Effector CD8-positive, alpha-beta T cell (primary cell): Measurements from ENCODE around the gene FLT1.

Source experiments
- DNase-seq: peaks from one replicate; lab custom pipeline; 2025; lab: John Stamatoyannopoulos, UW

The FLT1 gene

DNA sequence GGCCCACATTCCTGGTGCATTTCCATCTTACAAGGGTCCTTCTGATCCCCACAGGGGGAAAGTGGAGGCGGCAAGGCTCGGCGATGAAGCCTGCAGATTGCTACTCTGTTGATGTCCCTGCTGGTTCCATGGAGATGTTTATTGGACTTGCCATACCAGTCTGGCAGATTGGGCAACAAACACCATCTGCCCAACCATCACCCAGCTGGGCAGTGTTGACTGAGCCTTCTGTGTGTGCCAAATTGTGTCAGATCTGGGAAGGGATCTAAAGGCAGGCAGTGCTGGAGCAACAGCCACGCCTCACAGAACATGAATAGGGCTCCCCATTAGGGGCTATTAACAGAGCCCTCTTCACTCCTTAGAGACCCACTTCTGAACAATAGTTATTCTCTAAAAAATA, 35.0 kb downstream of the FLT1 start:
- DNase-seq, result no peak

DNA sequence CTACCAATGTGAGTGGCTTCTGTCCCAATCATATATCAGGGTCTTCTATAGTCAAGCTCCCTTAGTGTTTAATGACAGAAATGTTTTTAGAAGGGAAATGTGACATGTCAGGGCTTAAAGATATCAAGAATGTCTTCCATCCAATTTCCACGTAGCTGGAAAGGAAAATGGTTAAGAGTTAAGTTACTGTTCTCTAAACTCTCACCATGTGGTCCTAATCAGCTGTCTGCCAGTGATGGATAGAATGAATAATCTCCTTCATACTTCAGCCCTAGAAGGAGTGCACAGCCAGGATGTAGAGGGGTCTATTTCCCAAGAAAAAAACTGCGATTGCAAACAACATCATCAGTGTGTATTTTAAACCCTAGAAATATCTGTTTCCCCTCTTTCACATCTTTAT, 36.3 kb downstream of the FLT1 start:
- DNase-seq, result no peak

DNA sequence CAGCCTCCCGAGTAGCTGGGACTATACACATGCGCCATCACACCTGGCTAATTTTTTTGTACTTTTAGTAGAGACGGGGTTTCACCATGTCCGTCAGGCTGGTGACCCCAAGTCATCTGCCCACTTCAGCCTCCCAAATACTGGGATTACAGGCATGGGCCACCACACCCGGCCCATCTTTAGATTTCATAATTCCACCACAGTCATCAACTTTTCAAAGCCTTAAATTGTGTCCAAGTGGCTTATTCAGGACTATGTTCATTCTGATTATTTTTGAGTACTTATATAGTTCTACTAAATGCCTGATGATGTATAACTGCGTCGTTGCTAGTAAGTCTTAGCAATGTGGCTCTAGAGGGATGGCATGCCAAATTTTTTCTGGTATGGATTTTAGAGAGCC, 36.9 kb downstream of the FLT1 start:
- no peak for DNase-seq

- no peak for DNase-seq
Measured at GRCh38 chr13:28457521-28457920, 37.4 kb downstream of the FLT1 start.

- DNase-seq, result no peak
Measured at GRCh38 chr13:28455580-28456194, 39.2 kb downstream of the FLT1 start.

GRCh38 chr13:28452755-28453154, 42.2 kb downstream of the FLT1 start:
- no peak for DNase-seq

DNA sequence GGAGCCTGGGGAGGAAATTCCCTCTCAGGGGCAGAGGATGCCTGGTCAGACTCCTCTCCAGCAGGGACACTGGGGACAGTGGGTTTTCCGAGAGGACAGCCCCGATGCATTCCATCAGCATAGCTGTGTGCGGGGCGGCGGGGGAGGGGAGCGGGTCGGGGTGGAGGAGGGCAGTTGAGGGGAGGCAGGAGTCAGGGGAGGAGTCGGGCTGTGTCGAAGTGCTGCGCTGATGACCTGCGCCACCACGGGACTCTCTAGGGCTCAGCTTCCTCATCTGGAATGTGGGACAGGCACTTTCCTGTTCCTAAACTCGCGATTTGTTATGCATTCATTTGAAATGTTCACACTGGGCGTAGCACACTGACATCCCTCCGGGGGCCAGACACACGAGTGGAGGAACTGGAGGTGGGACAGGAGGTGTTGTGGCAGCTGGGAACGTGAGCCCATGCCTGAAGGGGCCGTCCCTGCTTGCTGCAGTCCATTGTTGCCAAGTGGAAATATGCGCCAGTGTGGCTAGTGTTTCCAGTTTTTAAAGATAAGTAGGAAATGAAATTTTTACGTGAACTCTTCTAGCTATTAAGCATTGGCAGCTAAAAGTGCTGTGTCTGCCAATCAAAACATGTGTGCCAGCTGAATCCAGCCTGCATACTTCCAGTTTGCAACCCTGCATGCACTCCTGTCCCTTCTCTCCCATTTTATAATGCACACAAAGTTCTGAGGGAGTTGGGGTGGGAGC, 43.3 kb downstream of the FLT1 start:
- no peak for DNase-seq

GRCh38 chr13:28449826-28450773, 44.8 kb downstream of the FLT1 start:
- no peak for DNase-seq

DNA sequence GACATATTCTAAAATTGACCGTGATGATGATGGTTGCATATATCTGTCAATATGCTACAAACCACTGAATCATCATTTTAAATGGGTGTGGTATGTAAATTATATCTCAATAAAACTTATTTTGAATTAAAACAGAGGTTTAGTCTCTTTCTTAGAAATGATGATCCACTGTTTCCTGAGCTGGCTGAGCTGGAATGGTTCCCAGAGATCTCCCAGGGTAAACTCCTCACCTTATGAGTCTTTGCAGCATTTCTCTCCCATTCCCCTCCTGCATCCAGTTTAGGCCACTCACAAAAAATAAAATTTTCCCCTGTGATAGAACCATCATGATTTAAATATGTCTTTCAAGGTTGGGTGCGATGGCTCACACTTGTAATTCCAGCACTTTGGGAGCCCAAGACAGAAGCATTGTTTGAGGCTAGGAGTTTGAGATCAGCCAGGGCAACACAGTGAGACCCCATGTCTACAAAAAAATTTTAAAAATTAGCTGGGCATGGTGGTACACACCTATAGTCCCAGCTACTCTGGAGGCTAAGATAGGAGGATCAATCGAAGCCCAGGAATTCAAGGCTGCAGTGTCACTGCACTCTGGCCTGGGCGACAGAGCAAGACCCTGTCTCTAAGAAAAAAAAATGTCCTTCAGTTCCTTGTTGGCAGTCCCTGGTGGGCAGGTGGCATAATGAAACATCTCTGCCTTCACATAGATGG, 46.1 kb downstream of the FLT1 start:
- DNase-seq, result no peak

DNA sequence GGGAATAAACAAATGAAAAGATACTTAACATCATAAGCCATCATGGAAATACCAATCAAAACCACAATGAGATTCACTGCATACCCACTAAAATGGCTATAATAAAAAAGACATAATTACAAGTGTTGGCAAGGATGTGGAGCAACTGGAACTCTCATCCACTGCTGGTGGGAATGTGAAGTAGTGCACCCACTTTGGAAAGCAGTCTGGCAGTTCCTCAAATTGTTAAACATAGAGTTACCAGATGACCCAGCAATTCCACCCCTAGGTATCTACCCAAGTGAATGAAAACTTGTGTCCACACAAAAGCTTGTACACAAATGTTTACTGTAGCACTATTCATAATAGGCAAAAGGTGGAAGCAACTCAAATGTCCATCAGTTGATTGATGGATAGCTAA, 46.9 kb downstream of the FLT1 start:
- no peak for DNase-seq

DNA sequence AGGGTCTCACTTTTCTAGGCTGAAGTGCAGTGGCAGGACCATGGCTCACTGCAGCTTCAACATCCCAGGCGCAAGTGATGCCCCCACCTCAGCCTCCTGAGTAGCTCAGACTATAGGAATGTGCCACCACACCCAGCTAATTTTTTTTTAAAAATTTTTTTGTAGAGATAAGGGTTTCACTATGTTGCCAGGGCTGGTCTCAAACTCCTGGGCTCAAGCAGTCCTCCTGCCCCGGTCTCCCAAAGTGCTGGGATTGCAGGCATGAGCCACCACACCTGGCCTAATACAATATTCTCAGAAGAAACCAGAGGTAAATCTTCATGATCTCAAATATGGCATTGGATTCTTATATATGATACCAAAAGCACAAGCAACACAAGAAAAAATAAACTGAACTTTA, 47.7 kb downstream of the FLT1 start:
- DNase-seq, result no peak

GRCh38 chr13:28442839-28443238, 52.1 kb downstream of the FLT1 start:
- DNase-seq, result no peak

DNA sequence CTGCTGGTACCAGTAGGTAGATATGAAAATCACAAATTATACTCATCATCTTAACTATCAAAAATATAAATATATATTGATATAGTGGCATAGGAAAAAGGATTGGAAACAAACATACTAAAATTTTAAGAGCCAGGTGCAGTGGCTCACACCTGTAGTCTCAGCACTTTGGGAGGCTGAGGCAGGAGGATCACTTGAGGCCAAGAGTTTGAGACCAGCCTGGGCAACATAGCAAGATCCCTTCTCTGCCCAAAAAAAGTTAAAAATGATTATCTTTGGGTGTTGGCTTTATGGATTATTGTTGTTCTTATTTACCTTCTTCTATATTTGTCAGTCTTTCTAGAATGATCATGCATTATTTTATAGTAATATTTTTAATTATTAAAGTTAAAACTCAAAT, 53.4 kb downstream of the FLT1 start:
- DNase-seq, result no peak

- DNase-seq, result no peak
Measured at GRCh38 chr13:28440774-28441504, 54.0 kb downstream of the FLT1 start.

DNA sequence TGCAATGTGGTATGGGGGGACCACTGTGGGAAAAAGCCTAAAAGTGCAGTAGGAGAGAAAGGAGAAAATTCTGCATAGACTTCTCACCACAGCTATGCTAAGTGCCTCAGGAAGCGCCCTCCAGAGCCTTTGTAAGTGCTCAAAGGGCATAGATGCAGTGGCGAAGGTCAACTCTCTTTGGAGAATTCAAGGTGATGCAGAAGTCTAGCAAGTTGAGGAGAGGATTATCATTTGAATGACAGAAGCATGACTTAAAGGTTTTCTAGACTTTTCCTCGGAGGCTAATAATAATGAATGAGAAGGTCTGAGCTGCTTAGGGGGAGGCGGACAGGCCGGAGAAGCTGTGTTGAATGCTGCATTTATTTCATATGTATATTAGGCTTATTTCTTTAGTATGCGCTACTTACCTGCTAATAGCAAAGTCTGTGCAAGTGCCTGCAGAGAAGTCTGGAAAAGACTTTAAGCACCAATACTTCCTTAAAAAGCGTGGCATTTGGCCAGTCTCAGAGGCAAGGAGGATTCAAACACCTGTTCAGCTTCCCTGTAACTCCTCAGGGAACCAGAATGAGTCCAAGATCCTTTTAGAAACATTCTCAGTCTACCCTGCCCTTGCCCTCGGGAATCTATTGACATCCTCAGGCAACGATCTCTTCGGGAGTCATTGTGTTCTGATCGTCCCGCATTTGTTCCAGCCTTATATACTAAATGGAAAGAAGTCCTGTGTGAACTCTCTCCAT, 56.2 kb downstream of the FLT1 start:
- no peak for DNase-seq

DNA sequence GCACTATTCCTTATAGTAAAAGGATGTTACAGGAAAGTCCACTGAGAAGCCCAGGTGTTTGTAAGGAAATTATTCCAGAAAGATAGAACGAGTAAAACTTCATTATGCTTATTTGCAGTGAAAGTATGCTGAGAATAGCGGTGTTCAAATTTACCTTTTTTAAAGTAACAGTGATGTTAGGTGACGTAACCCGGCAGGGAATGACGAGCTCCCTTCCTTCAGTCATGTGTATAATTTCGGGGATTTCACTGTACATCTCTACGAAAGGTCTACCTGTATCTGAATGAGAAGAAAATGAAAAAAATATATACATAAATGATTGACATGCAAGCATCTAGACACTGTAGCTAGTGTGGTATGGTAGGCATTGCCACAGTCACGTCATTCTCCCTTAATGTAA, 56.9 kb downstream of the FLT1 start:
- DNase-seq, result no peak

GRCh38 chr13:28435917-28436316, 59.0 kb downstream of the FLT1 start:
- no peak for DNase-seq

- no peak for DNase-seq
Measured at GRCh38 chr13:28434926-28435325, 60.0 kb downstream of the FLT1 start.

- DNase-seq, result no peak
Measured at GRCh38 chr13:28432816-28433560, 61.9 kb downstream of the FLT1 start.

DNA sequence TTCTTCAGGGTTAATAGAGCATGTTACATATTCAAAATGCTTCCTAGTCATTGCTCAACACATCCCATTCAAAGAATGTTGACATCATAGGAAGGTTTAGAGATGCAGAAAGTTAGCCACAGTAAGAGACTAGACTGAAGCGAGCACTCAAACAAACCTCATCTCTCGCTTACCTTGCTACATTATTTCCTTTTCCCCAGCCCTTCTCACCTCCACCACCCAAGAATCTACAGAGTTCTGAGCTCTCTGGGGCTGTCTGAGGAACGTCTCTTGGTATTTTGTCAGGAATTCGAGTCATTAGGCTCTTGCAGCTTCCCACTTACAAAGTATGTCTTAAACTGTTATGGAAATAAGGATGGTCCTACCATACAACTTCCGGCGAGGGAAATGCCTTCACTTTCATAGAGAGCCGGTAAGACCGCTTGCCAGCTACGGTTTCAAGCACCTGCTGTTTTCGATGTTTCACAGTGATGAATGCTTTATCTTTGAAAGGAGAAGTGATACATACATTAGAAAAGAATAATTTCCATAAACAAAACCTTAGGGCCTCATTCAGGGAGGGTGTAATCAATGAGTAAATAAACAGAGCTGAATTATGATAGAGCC, 65.1 kb downstream of the FLT1 start:
- DNase-seq, result no peak
